Activated CD4-positive, alpha-beta T cell treated with anti-CD3 and anti-CD28 coated beads, Interleukin-10, Interleukin-2, amounts not matched to agents 100 ng/mL and 50 ng/mL, durations not matched to agents 16 hours and 8 hours (primary cell): ENCODE results near the gene TESMIN.

ENCODE experiments used
- DNase-seq: peaks from one replicate; pipeline ENCODE4 v3.0.0-alpha.2; 2020

TESMIN gene

GRCh38 chr11:68761801-68762200 lies 10.5 kb upstream of the TESMIN start:
- no peak for DNase-seq

DNA sequence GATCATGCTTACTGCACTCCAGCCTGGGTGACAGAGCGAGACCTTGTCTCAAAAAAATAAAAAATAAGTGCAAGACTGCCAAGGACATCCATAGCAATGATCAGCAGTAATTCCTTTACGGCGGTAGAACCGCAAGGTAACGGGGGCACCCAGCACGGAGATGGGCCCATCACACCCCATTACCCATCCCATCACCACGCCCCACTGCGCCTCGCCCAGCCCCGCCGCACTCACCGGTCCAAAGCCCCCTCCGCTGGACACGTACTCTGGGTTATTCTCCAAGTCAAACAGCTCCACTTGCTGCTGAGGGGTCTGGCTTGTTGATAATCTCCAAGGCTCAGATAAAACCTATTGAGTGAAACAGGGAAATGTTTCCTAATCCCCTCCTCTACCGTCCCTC lies 8.7 kb upstream of the TESMIN start:
- no peak for DNase-seq

DNA sequence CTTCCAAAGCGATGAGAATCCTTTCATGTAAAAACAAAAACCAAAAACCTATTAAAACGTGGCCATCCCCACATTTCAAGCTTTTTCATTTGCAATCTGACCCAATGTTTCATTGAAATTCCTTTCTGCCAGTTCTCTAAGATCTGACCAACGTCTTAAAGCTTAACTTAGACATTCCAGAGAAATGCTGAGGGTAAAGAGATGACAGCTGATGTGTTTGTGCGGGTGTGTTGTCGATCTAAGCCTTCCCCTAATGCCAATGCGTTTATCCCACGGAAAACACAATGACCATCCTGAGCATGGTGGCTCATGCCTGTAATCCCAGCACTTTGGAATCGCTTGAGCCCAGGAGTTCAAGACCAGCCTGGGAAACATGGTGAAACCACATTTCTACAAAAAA lies 6.4 kb upstream of the TESMIN start:
- no peak for DNase-seq

DNA sequence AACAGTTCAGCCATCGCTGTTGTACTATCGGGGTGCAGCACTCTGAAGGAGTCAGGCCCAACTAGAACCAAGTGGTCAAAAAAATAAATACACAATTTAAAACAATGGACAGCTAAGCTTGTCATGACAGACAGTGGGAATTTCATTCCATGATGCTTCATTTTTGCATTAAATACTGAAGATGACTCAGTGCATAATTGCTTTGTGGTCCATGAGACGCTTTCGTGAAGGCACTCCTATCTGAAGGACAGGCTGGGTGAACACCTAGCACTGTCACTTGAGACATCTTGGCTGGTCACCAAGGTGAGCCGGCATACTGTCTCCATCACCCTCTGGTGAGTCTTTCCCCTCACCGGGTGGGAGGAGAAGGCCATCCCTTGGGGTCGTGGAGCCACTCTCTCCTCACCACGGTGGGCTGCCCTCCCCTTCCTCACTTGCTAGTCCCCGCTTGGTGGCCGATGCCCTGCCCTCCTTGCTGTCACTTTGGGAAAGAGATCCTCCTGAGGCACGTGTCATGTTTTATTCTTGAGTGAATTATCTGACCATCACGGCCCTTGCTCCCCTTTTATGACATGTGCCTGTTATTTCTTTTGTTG lies 4.9 kb upstream of the TESMIN start:
- no peak for DNase-seq

DNA sequence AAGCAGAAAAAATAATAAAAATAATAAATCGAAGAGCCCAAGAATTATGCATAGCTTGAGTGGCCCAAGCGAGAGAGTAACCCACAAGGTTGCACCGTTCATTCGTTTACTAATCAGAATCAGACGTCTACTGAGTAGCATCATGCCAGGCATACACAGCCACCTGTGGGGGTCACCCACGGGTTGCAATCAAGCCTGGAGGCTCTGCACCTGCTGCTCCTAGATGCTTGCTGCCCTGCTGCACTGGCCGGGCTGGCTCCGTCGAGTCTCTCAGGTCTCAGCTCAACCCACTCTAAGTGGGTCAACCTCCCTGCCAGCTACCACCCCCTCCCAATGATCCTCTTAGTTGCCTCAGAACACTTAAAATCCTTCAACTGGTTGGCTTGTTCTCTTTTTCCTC lies 2.0 kb upstream of the TESMIN start:
- no peak for DNase-seq

- no peak for DNase-seq
These were observed 355 bp downstream of the TESMIN start for GRCh38 chr11:68751004-68751325.

DNA sequence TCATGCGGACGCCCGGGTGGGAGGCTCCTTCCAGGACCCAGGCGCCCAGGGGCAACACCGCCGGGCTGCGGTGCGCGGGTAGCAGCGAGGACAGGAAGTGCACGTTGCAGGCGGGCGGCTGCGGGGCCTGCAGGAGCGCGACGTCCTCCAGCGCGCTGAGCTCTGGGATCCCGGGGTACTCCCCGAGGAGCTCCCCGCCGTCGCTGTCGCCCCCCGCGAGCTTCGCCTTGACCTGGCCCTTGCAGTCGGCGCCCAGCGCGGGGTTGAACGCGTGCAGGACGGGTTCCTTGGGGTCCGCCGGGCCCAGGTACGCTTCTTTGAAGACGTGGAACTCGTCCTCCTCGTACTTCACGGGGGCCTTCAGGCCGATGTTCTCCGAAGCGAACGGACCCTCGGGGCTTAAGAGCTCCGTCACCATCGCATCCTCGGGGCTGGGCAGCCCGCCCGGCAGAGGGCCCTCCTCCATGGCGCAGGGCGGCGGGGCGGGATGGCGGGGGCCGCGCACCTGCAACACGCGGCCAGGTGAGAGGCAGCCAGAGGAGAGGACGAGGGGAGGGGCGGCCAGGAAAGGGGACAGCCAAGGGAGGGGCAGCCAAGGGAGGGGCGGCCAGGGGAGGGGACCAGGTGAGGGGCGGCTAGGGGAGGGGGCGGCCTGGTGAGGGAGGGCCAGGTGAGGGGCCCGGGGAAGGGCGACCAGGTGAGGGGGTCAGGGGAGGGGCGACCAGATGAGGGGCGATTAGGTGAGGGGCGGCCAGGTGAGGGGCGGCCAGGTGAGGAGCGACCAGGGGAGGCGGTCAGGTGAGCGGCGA lies 921 bp downstream of the TESMIN start:
- no peak for DNase-seq

- DNase-seq, result no peak
These were observed 1.8 kb downstream of the TESMIN start for GRCh38 chr11:68749229-68750123.

DNA sequence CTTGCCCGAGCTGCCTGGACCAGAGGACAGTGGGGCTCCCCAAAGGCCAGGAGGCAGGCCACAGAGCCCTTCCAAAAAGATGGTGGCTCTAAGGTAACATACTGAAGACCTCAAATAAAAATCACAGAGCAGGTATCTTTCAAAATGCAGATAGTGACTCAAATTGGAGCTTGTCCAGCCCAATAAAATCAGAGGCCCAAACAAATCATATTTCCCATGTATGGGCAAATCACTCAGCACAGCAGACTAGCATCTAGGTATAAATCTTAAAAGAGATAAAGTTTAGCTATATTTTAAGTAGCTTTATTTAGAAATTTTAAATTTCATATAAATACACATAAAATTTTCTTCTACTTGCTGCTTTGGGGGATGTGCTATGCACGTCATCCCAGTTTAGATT lies 3.3 kb downstream of the TESMIN start:
- DNase-seq, result no peak

DNA sequence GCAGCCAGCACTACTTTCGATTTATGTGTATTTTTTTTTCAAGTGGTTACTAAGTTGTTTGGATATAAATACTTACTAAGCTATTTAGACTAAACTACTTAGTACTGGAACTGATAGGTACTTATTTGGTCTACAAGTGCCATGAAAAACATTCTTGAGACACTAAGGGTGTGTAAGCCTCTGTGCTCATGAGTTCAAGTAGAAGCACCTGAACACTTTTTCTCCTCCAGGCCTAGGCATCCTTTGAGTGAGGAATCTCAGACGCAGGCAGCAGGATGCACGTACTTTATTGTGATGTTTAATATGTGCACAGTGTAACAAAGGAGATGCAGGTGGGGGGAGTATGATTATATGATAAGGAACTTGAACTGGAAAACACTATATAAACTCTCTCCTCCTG lies 7.8 kb downstream of the TESMIN start:
- no peak for DNase-seq

GRCh38 chr11:68741463-68741862 lies 9.9 kb downstream of the TESMIN start:
- DNase-seq, result no peak

DNA sequence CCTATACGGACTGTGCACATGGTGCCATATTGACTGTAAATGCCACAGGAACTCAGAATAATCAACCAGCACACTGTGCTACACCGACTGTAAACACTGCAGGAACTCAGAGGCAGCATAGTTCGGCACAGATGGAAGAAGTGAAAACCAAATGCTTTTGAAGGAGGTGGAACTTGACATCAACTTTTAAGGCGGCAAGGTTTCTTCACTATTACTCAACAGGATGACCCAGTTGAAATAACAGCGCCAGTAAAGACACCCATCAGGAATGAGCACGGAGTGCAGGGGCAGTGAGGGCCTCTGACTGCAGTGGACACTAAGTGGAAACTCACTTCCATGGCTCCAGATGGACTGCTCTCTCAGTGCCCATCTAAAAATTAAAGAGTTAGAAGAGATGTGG lies 15.7 kb downstream of the TESMIN start:
- no peak for DNase-seq

- DNase-seq, result no peak
These were observed 16.2 kb downstream of the TESMIN start for GRCh38 chr11:68735125-68735524.

GRCh38 chr11:68734111-68734510 lies 17.2 kb downstream of the TESMIN start:
- no peak for DNase-seq

DNA sequence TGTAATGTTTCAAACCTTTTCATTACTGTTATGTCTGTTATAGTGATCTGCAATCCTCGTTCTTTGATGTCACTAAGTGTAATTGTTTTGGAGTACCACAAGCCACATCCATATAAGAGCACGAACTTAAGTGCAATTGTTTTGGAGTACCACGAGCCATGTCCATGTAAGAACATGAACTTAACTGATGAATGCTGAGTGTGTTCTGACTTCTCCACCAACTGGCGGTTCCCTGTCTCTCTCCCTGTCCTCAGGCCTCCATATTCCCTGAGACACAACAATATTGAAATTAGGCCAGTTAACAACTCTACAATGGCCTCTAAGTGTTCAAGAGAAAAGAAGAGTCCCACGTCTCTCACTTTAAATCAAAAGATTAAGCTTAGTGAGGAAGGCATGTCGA lies 23.5 kb downstream of the TESMIN start:
- no peak for DNase-seq

GRCh38 chr11:68724293-68724692 lies 27.0 kb downstream of the TESMIN start:
- DNase-seq, result no peak

- DNase-seq, result no peak
These were observed 29.2 kb downstream of the TESMIN start for GRCh38 chr11:68722143-68722542.

DNA sequence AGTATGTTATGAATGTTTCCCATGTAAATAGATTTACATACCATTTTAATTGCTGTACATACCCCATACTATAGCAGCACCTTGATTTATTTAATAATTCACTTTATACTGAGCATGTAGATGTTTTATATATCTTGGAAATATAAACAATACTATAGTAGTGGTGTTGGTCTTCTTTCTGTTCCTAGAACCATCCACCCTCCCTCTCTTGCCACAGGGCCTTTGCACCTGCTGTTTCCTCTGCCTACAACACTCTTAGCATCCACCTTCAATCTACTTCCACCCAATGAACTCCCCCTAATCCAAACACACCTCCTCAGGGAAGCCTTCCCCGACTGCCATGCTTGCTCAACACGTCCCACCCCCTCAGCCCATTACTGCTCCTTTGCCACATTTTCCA lies 30.2 kb downstream of the TESMIN start:
- DNase-seq, result no peak

DNA sequence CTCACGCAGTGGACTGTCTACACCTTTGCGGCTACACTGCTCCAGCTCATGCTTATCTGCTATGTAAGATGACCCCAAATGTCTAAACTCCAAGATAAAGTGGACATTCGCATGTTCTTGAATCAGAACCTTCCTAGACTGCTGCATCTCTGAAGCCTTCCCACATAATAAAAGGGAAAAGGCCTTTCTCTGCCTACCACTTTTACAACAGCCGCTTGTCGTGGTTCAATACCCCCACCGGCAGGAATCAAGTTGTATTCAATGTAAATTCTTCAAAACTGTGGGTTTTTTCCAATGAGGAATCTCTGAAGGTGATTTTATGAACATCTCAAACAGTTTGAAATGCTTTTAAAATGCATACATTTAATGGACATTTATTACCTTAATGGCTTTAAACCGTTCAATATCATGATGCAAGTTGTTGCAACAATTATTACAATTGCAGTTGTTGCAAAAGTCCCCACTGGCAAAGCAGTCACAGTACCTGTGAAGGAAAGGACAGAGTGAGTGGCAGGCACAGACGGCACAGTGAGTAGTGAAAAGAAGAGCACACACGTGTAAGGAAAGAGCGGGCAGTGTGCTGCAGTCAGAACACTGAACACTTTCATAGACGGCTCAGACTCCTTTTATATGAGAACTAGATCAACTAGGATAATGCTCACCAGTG lies 35.7 kb downstream of the TESMIN start:
- DNase-seq, result no peak

DNA sequence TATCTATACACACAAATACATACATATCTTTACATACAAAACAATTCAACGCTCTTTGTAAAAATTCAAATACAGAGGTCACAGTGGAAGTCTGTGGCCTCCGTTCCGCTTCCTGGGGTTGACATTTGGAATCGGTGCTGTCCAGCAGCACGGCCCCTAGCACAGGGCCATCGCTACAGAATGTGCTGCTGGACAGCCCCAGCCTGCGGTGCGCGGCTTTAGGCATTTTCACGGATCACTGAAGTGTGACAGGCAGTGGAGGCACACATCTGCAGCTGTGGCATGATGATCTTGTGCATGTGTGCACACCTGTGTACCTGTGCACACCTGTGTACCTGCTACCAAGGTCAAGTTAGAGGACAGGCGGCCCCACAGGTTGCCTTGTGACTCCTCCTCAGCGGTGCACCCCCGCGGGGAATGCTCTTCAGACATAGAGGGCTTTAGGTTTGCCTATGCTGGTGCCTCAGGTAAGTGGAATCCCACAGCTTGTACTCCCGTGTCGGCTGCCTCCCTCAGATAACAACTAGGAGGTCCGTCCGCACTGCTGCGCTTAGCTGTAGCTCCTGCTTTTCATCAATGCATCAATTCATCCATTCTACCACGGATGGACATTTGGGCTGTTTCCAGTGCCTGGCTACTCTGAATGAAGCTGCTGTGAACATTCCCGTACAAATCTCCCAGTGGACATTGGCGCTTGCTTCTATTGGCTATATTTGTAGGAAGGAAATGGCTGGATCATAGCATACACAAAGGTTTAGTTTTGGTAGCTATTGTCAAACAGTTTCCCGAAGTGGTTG lies 37.1 kb downstream of the TESMIN start:
- DNase-seq, result no peak

DNA sequence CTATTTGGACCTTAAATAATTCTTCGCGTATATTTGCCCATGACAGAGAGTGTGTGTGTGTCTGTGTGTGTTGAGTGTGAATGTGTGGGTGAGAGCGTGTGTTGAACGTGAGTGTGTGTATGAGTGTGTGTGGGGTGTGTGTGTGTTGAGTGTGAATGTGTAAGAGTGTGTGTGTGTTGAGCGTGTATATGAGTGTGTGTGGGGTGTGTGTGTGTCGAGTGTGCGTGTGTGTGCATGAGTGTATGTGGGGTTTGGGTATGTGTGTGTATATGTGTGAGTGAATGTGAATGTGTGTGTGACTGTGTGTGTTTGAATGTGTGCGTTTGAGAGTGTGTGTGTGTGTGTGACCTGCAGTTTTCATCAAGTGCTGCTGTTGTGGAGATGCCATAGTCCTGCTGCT lies 40.2 kb downstream of the TESMIN start:
- no peak for DNase-seq

DNA sequence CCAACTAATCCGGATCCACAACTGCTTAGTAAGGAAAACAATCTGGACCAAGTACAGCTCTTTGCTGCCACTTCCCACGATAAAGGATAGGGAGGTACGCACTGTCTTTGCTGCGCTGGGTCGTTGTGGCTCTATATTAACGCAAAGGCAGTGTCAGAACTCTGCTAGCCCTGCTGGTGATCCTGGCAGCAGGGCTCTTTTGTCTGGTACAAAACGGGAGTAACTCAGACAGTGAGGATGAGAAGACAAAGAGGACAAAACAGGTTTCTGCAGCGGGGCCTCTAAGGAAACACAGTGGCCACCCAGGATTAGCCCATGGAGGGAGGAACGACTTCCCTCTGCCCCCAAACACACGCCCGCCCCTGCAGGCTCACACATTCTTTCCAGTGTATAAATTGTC lies 40.9 kb downstream of the TESMIN start:
- no peak for DNase-seq

GRCh38 chr11:68709062-68709461 lies 42.3 kb downstream of the TESMIN start:
- DNase-seq, result no peak
